HepG2 (cell line): Measurements from ENCODE around the gene WDR20. TPM values are rescaled to one million over a fixed set of nuclear protein-coding genes. Genes with fewer than 3 reads are reported as not detected.

Experiments used
- BCLAF1 ChIP-seq: fragments of 450-650 bp; IDR thresholded peaks from 2 replicates; pipeline ENCODE4 v1.6.1; 2017; ENCODE audit warnings: mild to moderate bottlenecking
- SMAD1 ChIP-seq: sonication (generic); formaldehyde crosslinking; IDR thresholded peaks from 2 replicates; pipeline ENCODE4 v1.4.0; 2020; ENCODE audit warnings: missing genetic modification reagents, low read depth, mild to moderate bottlenecking, borderline replicate concordance
- ZNF646 ChIP-seq: sonication (generic); formaldehyde crosslinking; IDR thresholded peaks from 2 replicates; pipeline ENCODE4 v1.9.0; 2021; ENCODE audit warnings: mild to moderate bottlenecking, missing genetic modification reagents
- polyA plus RNA-seq, 8 experiments: library from polyadenylated mRNA; depleted of rRNA in 3 of 8; stranded (reverse) in 7 of 8; unstranded in 1 of 8; fragments of >200 nt; fragmentation: Illumina TruSeq in 4 of 8; extraction: Trizol in 4 of 8; gene quantifications; 2 replicates each; pipeline versions ENCODE4 v1.2.1 to v1.2.3, GENCODE V29; 2011 to 2016; ENCODE audit warnings: low read depth in 4 of 8, missing spikeins in 1 of 8, mixed read lengths in 1 of 8; ENCODE audit not compliant: insufficient read depth in 1 of 8
- total RNA-seq, 5 experiments: library from RNA; depleted of rRNA; stranded (reverse); fragments of >200 nt; fragmentation: Illumina TruSeq; extraction: Trizol; gene quantifications; 2 replicates each; pipeline ENCODE4 v1.2.3, GENCODE V29; 2016; ENCODE audit warnings: low read depth in 1 of 5

The WDR20 gene
- total and polyA plus RNA-seq, 2 of the 13 experiments (the other 11 are each of a cell fraction or from before 2014, with no cell fraction given): 10.4 to 23.2 TPM

GRCh38 chr14:102126807-102127455 lies 12.8 kb upstream of the WDR20 start (continued):
- TF ChIP-seq ZNF646 (CRISPR knock-in tag) (no peak), SMAD1 (CRISPR knock-in tag) (no peak), BCLAF1 (no peak)
